Ishikawa (cell line): ENCODE data around the gene NPHP4.

Experiments
- CEBPB ChIP-seq: IDR thresholded peaks from 2 replicates; pipeline ENCODE4 v1.6.1; 2012
- CREB1 ChIP-seq: IDR thresholded peaks from 2 replicates; pipeline ENCODE4 v1.6.1; 2012; ENCODE audit warnings: low read depth
- EGR1 ChIP-seq: IDR thresholded peaks from 2 replicates; pipeline ENCODE4 v1.6.1; 2012
- EP300 ChIP-seq: IDR thresholded peaks from 2 replicates; pipeline ENCODE4 v1.6.1; 2012; ENCODE audit warnings: borderline replicate concordance
- FOXM1 ChIP-seq: IDR thresholded peaks from 2 replicates; pipeline ENCODE4 v1.6.1; 2012; ENCODE audit warnings: low read depth, borderline replicate concordance
- NFIC ChIP-seq: IDR thresholded peaks from 2 replicates; pipeline ENCODE4 v1.6.1; 2012
- RAD21 ChIP-seq: IDR thresholded peaks from 2 replicates; pipeline ENCODE4 v1.6.1; 2012; ENCODE audit warnings: low read depth
- TAF1 ChIP-seq: IDR thresholded peaks from 2 replicates; pipeline ENCODE4 v1.6.1; 2012; ENCODE audit warnings: low read depth, mild to moderate bottlenecking
- TCF12 ChIP-seq: IDR thresholded peaks from 2 replicates; pipeline ENCODE4 v1.6.1; 2012; ENCODE audit warnings: low read depth
- TEAD4 ChIP-seq: IDR thresholded peaks from 2 replicates; pipeline ENCODE4 v1.6.1; 2012
- USF1 ChIP-seq: IDR thresholded peaks from 2 replicates; pipeline ENCODE4 v1.6.1; 2012
- YY1 ChIP-seq: IDR thresholded peaks from 2 replicates; pipeline ENCODE4 v1.6.1; 2012; ENCODE audit warnings: low read depth
- ZBTB7A ChIP-seq: IDR thresholded peaks from 2 replicates; pipeline ENCODE4 v1.6.1; 2012; ENCODE audit warnings: low read depth
- TF ChIP-seq, protein P1 (sequence below): IDR thresholded peaks from 2 replicates; pipeline ENCODE4 v1.6.1; 2012
- TF ChIP-seq, protein P2 (sequence below): IDR thresholded peaks from 2 replicates; pipeline ENCODE4 v1.6.1; 2012; ENCODE audit warnings: low read depth, mild to moderate bottlenecking

Gene NPHP4

GRCh38 chr1:5997316-5997715 is 5.1 kb upstream of the NPHP4 start:
- TF ChIP-seq, protein P1, sequence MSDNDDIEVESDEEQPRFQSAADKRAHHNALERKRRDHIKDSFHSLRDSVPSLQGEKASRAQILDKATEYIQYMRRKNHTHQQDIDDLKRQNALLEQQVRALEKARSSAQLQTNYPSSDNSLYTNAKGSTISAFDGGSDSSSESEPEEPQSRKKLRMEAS: no peak
- TF ChIP-seq YY1 (no peak), TAF1 (no peak), EGR1 (no peak), RAD21 (no peak), CREB1 (no peak), ZBTB7A (no peak), TCF12 (no peak), CEBPB (no peak), NFIC (no peak), EP300 (no peak), FOXM1 (no peak), USF1 (no peak), TEAD4 (no peak)
- TF ChIP-seq, protein P2, sequence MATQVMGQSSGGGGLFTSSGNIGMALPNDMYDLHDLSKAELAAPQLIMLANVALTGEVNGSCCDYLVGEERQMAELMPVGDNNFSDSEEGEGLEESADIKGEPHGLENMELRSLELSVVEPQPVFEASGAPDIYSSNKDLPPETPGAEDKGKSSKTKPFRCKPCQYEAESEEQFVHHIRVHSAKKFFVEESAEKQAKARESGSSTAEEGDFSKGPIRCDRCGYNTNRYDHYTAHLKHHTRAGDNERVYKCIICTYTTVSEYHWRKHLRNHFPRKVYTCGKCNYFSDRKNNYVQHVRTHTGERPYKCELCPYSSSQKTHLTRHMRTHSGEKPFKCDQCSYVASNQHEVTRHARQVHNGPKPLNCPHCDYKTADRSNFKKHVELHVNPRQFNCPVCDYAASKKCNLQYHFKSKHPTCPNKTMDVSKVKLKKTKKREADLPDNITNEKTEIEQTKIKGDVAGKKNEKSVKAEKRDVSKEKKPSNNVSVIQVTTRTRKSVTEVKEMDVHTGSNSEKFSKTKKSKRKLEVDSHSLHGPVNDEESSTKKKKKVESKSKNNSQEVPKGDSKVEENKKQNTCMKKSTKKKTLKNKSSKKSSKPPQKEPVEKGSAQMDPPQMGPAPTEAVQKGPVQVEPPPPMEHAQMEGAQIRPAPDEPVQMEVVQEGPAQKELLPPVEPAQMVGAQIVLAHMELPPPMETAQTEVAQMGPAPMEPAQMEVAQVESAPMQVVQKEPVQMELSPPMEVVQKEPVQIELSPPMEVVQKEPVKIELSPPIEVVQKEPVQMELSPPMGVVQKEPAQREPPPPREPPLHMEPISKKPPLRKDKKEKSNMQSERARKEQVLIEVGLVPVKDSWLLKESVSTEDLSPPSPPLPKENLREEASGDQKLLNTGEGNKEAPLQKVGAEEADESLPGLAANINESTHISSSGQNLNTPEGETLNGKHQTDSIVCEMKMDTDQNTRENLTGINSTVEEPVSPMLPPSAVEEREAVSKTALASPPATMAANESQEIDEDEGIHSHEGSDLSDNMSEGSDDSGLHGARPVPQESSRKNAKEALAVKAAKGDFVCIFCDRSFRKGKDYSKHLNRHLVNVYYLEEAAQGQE: no peak

DNA sequence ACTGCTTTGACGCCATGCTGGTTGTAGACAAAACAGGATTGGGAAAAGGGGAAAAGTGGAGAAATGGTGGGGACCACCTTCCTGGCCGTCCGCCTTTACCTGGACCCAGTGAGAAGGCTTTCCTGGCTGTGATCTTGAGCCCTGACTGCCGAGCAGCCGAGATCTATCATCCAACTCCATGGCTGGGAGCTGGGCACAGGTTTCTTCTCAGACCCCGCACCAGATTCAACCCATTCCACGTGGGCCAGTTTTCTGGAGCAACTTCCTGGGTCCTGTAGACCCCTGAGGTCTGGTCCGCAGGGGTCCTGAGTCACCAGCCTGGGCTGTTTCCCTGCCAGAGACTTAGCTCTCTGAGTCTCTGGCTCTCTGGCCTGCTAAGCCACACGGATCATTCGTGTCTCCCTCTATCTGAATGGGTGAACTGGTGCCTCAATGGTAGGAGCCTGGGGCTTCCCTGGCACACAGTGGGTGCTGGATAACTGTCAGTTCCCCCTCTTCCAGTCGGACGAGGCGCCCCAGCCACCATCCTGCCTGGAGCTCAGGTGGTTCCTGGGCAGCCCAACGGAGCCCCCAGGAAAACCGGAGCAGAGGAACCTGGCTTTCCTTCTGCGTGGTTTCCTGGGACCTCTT is 4.5 kb upstream of the NPHP4 start:
- TF ChIP-seq EGR1 (no peak), TAF1 (no peak), TCF12 (no peak), FOXM1 (no peak), TEAD4 (no peak), EP300 (no peak), YY1 (no peak), NFIC (no peak), USF1 (no peak), CREB1 (no peak), ZBTB7A (no peak), RAD21 (no peak), CEBPB (no peak)
- TF ChIP-seq, protein P1: no peak
- TF ChIP-seq, protein P2: no peak

DNA sequence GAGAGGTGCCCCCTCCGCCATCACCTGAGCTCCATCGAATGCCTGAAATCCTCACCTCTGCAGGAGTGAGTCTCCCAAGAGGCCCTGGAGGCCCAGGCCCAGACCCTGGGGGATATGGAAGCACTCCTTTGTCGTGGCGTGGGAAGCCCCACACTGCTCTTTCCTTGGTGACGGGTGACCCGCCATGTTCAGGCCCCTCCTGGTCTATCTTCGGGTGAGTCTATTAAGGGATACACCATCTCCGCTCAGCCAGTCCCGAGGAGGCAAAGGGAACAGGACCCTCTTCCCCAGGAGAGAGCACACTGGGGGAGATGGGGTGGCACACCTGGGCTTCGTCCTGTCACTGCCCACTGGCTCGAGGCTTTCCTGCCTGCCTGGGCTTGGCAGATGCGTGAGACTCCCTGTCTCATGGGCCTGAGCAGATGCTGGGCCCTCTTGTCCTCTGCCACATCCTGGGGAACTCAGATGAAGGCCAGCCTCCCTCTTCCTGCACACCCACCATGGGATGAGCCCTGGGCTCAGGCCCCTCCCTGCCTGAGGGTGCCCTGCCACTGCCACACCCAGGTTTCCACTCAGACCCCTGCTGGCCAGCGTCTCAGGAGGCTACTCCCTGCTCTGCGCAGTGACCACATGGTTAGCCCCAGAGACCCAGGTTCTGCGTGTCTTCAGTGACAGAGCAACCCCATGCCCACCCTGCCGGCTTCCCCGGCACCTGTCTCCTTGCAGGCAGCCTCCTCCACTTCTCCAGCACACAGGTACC is 3.8 kb upstream of the NPHP4 start:
- TF ChIP-seq NFIC (no peak), EP300 (no peak), EGR1 (no peak), USF1 (no peak), RAD21 (no peak), FOXM1 (no peak), CEBPB (no peak), TCF12 (no peak), YY1 (no peak), CREB1 (no peak), TEAD4 (no peak), ZBTB7A (no peak), TAF1 (no peak)
- TF ChIP-seq, protein P1: no peak
- TF ChIP-seq, protein P2: no peak
